OCI-LY1 (cell line): ENCODE measurements around the gene SLC19A1.

Source experiments
- CTCF ChIP-seq: fragments of 200-600 bp; sonication (generic), shearing (Covaris generic); IDR thresholded peaks from 2 replicates; pipeline ENCODE4 v1.5.1; 2017; ENCODE audit warnings: mild to moderate bottlenecking, antibody characterized with exemption, low read length, moderate library complexity, mixed read lengths
- EZH2 ChIP-seq: fragments of 200-600 bp; sonication (generic), shearing (Covaris generic); IDR thresholded peaks from 2 replicates; pipeline ENCODE4 v1.8.0; 2017; ENCODE audit warnings: borderline replicate concordance, mixed run types, mild to moderate bottlenecking, antibody characterized with exemption, low read length, moderate library complexity, mixed read lengths

- TF ChIP-seq CTCF (no peak), EZH2 (no peak)
Measured at GRCh38 chr21:45537746-45538291, 4.4 kb downstream of the SLC19A1 start.
